Choroid plexus epithelial cell (primary cell): ENCODE results near the gene MAOB.
"Not testable (repeated sequence)": the region's sequence is repeated elsewhere in the genome, so short reads cannot be mapped to it uniquely, and the experiment has no call there.

Source experiments
- DNase-seq: peaks from one replicate; pipeline ENCODE4 v3.0.0-alpha.2; 2010; ENCODE audit warnings: low read depth
- H3K4me3 ChIP-seq: 2 replicates; pipeline ENCODE4 v1.5.1; 2011; ENCODE audit warnings: low read depth, mild to moderate bottlenecking, control low read depth, low read length, moderate library complexity
- CTCF ChIP-seq: conservative IDR thresholded peaks from 2 replicates; pipeline ENCODE4 v1.5.1; 2011; ENCODE audit warnings: low read depth, mild to moderate bottlenecking, control low read depth, inconsistent platforms, low read length, moderate library complexity

Gene MAOB

GRCh38 chrX:43882294-43882681 lies at the start of gene MAOB:
Gene MAOB (minus strand): TSS chrX:43882450. CDS start chrX:43882299, 151 bp downstream.
- DNase-seq = no peak
- H3K4me3 ChIP-seq = no peak within 1 kb of the TSS
- TF ChIP-seq CTCF = no peak

- not testable (repeated sequence) for H3K4me3 ChIP-seq, DNase-seq
Measured at GRCh38 chrX:43922032-43922431, 39.8 kb upstream of the MAOB start.

- not testable (repeated sequence) for H3K4me3 ChIP-seq, DNase-seq
Measured at GRCh38 chrX:43910772-43911171, 28.5 kb upstream of the MAOB start.

GRCh38 chrX:43910012-43910411 lies 27.8 kb upstream of the MAOB start:
- H3K4me3 ChIP-seq = no peak overlapping the region
- DNase-seq = no peak
- no peak for TF ChIP-seq CTCF

- H3K4me3 ChIP-seq = no peak overlapping the region
- TF ChIP-seq CTCF = no peak
- no peak for DNase-seq
Measured at GRCh38 chrX:43909141-43909540, 26.9 kb upstream of the MAOB start.

GRCh38 chrX:43899878-43900815 lies 17.9 kb upstream of the MAOB start:
- H3K4me3 ChIP-seq = no peak overlapping the region
- DNase-seq = no peak
- no peak for TF ChIP-seq CTCF

- DNase-seq = no peak
- TF ChIP-seq CTCF = no peak
- H3K4me3 ChIP-seq = no peak overlapping the region
Measured at GRCh38 chrX:43898406-43899035, 16.3 kb upstream of the MAOB start.

- no peak overlapping the region for H3K4me3 ChIP-seq
Measured at GRCh38 chrX:43897290-43897689, 15.0 kb upstream of the MAOB start.

More at GRCh38 chrX:43897290-43897689, 15.0 kb upstream of the MAOB start:
- TF ChIP-seq CTCF = no peak
- no peak for DNase-seq
